Measurements from ENCODE around the gene SLC13A4.

GRCh38 chr7:135712796-135713195 is 15.2 kb downstream of the SLC13A4 start:
- TF ChIP-seq CTCF (conservative IDR thresholded peaks at IDR 0.05 in 1 of 2, IDR thresholded peaks at IDR 0.05 in 1 of 2; ENCODE audit: extremely low read depth in 1 of 2, insufficient read depth in 1 of 2, low read depth in 1 of 2, low read length in 2 of 2) (no peak), EZH2 (IDR thresholded peaks at IDR 0.05; ENCODE audit: borderline replicate concordance, low read length) (no peak)
